ENCODE results near the gene TNFRSF8.

DNA sequence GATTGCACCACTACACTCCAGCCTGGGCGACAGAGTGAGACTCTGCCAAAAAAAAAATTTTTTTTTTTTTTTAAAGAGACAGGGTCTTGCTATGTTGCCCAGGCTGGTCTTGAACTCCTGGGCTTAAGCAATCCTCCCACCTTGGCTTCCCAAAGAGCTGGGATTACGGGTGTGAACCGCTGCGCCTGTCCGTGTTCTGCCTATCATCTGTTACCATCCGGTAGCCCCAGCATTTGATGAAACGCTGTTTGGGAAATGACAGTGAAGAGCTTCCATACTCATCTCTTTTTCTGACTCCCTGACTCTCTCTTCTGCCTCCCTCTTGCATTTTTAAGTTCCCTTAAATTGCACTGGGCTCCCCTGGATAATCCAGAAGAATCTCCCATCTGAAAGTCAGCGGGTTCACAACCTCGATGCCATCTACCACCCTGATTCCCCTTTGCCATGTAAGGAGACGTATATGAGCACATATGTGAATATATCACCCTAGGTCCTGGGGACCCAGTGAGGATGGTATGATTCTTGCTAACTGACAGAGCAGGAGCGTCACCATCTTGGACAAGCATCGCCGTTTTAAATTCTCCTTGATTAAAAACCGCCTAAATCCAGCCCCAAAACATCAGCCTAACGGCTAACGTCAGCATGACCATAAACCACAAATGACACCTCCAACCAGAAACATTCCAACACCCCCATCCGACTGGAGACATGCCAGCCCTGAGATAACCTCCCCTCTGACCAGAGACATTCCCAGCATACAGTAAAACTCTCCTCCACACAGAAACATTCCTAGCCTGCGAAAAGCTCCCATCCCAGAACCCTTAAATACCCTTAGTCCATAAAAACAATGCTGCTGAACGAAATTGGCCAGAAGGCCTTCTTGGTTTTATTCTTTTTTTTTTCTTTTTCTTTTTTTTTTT lies 12.4 kb downstream of the TNFRSF8 start:
- TF ChIP-seq, protein P1, sequence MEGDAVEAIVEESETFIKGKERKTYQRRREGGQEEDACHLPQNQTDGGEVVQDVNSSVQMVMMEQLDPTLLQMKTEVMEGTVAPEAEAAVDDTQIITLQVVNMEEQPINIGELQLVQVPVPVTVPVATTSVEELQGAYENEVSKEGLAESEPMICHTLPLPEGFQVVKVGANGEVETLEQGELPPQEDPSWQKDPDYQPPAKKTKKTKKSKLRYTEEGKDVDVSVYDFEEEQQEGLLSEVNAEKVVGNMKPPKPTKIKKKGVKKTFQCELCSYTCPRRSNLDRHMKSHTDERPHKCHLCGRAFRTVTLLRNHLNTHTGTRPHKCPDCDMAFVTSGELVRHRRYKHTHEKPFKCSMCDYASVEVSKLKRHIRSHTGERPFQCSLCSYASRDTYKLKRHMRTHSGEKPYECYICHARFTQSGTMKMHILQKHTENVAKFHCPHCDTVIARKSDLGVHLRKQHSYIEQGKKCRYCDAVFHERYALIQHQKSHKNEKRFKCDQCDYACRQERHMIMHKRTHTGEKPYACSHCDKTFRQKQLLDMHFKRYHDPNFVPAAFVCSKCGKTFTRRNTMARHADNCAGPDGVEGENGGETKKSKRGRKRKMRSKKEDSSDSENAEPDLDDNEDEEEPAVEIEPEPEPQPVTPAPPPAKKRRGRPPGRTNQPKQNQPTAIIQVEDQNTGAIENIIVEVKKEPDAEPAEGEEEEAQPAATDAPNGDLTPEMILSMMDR (IDR thresholded peaks at IDR 0.05): no peak
- TF ChIP-seq POLR2A (IDR thresholded peaks at IDR 0.05) (no peak), EP300 (IDR thresholded peaks at IDR 0.05) (peak in 1 of 2 donors; percentile 6)
